ENCODE results near the gene PFN4. TPM values are rescaled to one million over a fixed set of nuclear protein-coding genes. Genes with fewer than 3 reads are reported as not detected.
A peak's percentile ranks its signal among the peaks of the same experiment; 100 is the strongest.

The PFN4 gene
- polyA plus RNA-seq, 2 of the 4 experiments (the other 2 are of a cell fraction), result 1.6 to 2.3 TPM

GRCh38 chr2:24117902-24118301 is 5.2 kb downstream of the PFN4 start:
- no peak overlapping the region for H3K4me3 ChIP-seq
- CTCF ChIA-PET, result interaction anchor here (0.6 to 8.3 kb wide), 3 partner anchors 12 to 1669 kb away, joined by 3 to 75 read pairs (median 3); partner anchors contain the start of gene TP53I3
- no peak for DNase-seq (ENCODE audit: low read depth in 1 of 2, low spot score in 1 of 2)
- TF ChIP-seq HOXB5 (CRISPR knock-in tag; IDR thresholded peaks at IDR 0.05) (no peak), CBX8 (IDR thresholded peaks at IDR 0.05) (no peak), POLR2A (IDR thresholded peaks at IDR 0.05; ENCODE audit: low read length) (no peak), RNF2 (IDR thresholded peaks at IDR 0.05; ENCODE audit: borderline replicate concordance, low read depth) (no peak), ELK1 (IDR thresholded peaks at IDR 0.05; ENCODE audit: low read depth, low read length) (no peak), RFX5 (IDR thresholded peaks at IDR 0.05) (no peak), ESRRA (IDR thresholded peaks at IDR 0.05; ENCODE audit: borderline replicate concordance, low read length) (no peak), FOSL2 (IDR thresholded peaks at IDR 0.05) (no peak), FOSL2 (CRISPR knock-in tag; IDR thresholded peaks at IDR 0.05) (no peak), JUN (IDR thresholded peaks at IDR 0.05) (no peak), CEBPB (IDR thresholded peaks at IDR 0.05) (no peak), KDM1A (IDR thresholded peaks at IDR 0.05; ENCODE audit: low read depth) (no peak), FOXS1 (CRISPR knock-in tag; IDR thresholded peaks at IDR 0.05) (no peak)
- TF ChIP-seq, protein P1, sequence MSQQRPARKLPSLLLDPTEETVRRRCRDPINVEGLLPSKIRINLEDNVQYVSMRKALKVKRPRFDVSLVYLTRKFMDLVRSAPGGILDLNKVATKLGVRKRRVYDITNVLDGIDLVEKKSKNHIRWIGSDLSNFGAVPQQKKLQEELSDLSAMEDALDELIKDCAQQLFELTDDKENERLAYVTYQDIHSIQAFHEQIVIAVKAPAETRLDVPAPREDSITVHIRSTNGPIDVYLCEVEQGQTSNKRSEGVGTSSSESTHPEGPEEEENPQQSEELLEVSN (IDR thresholded peaks at IDR 0.05; ENCODE audit: borderline replicate concordance, low read depth), result no peak
- TF ChIP-seq, protein P2, sequence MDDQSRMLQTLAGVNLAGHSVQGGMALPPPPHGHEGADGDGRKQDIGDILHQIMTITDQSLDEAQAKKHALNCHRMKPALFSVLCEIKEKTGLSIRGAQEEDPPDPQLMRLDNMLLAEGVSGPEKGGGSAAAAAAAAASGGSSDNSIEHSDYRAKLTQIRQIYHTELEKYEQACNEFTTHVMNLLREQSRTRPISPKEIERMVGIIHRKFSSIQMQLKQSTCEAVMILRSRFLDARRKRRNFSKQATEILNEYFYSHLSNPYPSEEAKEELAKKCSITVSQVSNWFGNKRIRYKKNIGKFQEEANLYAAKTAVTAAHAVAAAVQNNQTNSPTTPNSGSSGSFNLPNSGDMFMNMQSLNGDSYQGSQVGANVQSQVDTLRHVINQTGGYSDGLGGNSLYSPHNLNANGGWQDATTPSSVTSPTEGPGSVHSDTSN (IDR thresholded peaks at IDR 0.05), result no peak
- no peak overlapping the region for H3K27ac ChIP-seq
- H3K4me2 ChIP-seq, result no peak overlapping the region
- POLR2A ChIA-PET, result interaction anchor here (2.2 kb wide), 1 partner anchor 34 kb away, joined by 13 read pairs; the partner anchor contains the start of gene TP53I3
- no peaks in the 10 kb centered on the region for H3K9me3 ChIP-seq
- peaks cover 16% of the 10 kb centered on the region; the same call in 2 of the 3 replicates for H3K4me1 ChIP-seq
- 48% methylated on average over 1 of the region's 1 CpG for WGBS (ENCODE audit: missing lambda C conversion rate)
- no peak for FAIRE-seq
- ATAC-seq, result no peak

DNA sequence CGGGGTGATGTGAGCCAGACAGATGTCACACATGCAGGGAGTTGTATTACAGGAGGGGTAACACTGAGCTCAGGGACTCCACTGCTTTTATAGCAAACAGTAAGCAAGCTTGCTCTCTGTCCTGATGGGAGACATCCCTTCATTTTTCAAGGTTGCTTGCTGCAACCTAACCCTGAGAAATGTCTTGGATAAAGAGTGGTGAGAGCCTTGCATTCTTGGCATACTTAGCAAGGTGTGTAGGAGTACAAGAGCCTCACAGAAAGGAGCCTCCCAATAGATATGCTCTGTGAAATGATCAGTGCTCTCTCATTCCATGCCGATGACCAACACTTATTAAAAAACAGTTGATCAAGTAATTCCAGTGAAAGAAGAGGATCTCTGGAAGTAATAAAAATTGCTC is 8.1 kb downstream of the PFN4 start:
- Histone ChIP-seq H3K9me3 (no peaks in the 10 kb centered on the region), H3K4me1 (peaks cover 38% of the 10 kb centered on the region), H3K27ac (peak overlapping the region in 1 of 2 experiments; percentile 8; a peak in 1 of 6 replicates), H3K4me2 (no peak overlapping the region), H3K4me3 (no peak overlapping the region)
- no peak for TF ChIP-seq RNF2 (IDR thresholded peaks at IDR 0.05; ENCODE audit: borderline replicate concordance, low read depth)
- no peak for TF ChIP-seq BHLHE40 (IDR thresholded peaks at IDR 0.05; ENCODE audit: low read depth, low read length)
- TF ChIP-seq PHF8 (IDR thresholded peaks at IDR 0.05; ENCODE audit: borderline replicate concordance, low read depth), result no peak
- TF ChIP-seq SREBF2 (IDR thresholded peaks at IDR 0.05), result no peak
- TF ChIP-seq, protein P3, sequence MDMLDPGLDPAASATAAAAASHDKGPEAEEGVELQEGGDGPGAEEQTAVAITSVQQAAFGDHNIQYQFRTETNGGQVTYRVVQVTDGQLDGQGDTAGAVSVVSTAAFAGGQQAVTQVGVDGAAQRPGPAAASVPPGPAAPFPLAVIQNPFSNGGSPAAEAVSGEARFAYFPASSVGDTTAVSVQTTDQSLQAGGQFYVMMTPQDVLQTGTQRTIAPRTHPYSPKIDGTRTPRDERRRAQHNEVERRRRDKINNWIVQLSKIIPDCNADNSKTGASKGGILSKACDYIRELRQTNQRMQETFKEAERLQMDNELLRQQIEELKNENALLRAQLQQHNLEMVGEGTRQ (IDR thresholded peaks at IDR 0.05), result no peak
- no peak for TF ChIP-seq FOSL2 (IDR thresholded peaks at IDR 0.05)
- TF ChIP-seq FOSL2 (CRISPR knock-in tag; IDR thresholded peaks at IDR 0.05), result no peak
- TF ChIP-seq, protein P1 (IDR thresholded peaks at IDR 0.05; ENCODE audit: borderline replicate concordance, low read depth), result no peak
- TF ChIP-seq HEYL (CRISPR knock-in tag; IDR thresholded peaks at IDR 0.05), result no peak
- TF ChIP-seq CEBPB (IDR thresholded peaks at IDR 0.05), result no peak
- no peak for TF ChIP-seq EHMT2 (IDR thresholded peaks at IDR 0.05; ENCODE audit: low read depth)
- TF ChIP-seq POLR2A (IDR thresholded peaks at IDR 0.05; ENCODE audit: low read length), result no peak
- no peak for TF ChIP-seq RCOR1 (IDR thresholded peaks at IDR 0.05; ENCODE audit: low read depth, low read length)
- TF ChIP-seq ZNF302 (CRISPR knock-in tag; IDR thresholded peaks at IDR 0.05), result no peak
- no peak for TF ChIP-seq ZFP36 (IDR thresholded peaks at IDR 0.05; ENCODE audit: borderline replicate concordance, partially characterized antibody)
- DNase-seq (ENCODE audit: low read depth in 1 of 2, low spot score in 1 of 2) (peak in 1 of 2 experiments; percentile 35), ATAC-seq (peak in 1 of 2 experiments; percentile 19; a peak in 1 of 6 replicates), FAIRE-seq (no peak)
- WGBS (ENCODE audit: missing lambda C conversion rate), result 36% methylated on average over 2 of the region's 2 CpGs
- CTCF ChIA-PET, result interaction anchor here (1.2 kb wide), 1 partner anchor 31 kb away, joined by 3 read pairs; the partner anchor contains the start of gene TP53I3
- POLR2A ChIA-PET, result interaction anchor here (1.0 kb wide), 1 partner anchor 31 kb away, joined by 4 read pairs; no protein-coding TSS in a partner anchor
